HG03378 (cell line): ENCODE data around the gene TLE1.

Source experiments
- ATAC-seq: cut with Tn5 transposase; IDR thresholded peaks from one replicate; pipeline ENCODE4 v1.9.1; 2021; ENCODE audit warnings: mild to moderate bottlenecking, moderate library complexity; ENCODE audit not compliant: unreplicated experiment

TLE1 gene

DNA sequence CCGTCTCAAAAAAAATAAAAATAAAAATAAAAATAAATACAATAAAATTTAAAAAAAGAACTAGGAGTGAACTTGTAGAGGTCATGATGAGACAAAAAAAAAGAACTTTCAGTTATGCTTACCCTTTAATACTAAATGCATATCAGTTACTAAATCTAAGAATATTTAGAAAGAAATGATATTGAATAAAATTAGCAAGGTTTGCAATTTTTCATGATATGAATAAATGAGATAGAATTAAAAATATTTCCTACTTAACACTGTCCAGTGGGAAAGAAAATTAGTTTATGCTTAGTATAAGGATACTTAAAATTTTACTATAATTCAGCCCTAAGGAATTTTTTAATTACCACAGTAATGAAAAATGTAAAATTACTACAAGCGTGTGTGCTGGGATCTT lies 132.4 kb downstream of the TLE1 start:
- ATAC-seq, result no peak

DNA sequence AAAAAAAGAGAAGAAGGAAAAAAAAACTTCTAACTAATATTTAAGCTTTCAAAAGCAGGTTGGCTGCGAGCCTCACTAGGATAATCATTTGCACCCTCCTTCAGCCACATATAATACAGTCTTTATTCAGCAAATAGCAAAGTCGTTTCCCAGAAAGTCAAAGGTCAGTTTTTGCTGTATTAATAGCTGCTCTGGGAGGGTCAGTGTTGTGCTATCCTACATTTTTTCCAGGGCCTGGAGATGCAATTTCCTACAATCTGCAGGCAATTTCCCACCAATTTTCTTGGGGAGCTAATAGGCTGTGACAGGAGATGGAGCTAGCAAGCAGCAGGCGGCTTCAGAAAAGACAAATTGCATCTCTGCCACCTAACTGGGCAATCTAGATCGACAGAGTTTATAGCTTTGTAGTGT lies 136.8 kb downstream of the TLE1 start:
- ATAC-seq, result no peak

DNA sequence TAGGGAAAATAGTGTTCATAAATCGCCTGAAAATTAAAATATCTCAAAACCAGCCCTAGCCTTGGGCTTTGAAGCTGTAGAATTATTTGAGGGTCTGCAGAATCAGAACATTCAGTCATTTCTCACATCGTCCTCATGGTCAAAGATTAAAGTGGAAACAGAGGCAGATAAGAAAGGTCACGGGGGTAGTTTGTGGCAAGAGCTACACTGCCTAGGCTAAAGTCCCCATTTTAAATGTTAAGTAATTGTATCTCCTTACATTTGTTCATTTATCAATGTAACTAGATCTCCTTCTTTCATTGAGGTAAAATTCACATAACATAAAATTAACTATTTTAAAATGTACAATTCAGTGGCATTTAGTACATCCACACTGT lies 139.2 kb downstream of the TLE1 start:
- ATAC-seq, result no peak

DNA sequence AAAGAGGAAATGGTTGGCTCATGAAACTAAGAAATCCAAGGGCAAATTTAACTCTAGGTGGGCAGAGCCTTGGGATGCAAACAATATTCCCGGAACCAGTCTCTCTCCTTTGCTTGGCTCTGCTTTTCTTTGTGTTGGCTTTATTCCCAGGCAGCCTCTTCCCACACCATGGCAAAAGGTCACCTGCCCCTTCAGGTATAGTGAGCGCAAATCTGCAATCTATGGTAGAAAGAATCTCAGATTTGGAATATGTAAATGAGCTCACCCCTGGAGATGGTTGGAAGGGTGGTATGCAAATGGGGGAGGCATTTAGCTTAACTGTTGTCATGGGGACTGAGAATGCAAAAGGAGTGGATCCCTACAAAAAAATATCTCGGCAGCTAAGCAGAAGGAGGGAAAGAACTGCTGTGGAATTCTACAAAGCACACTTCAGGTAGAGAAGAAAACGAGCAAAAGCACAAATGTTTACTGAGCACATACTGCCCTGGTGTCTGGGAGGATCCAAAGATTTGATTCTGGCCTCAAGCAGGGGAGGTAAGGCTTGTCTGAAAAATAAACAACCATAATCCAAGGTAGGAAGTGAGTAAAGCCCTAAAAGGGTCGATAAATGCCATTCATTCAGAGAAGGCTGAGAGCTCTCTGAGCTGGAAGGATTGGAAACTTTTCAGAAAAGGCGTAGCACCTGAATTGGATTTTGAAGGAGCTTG lies 139.7 kb downstream of the TLE1 start:
- no peak for ATAC-seq

DNA sequence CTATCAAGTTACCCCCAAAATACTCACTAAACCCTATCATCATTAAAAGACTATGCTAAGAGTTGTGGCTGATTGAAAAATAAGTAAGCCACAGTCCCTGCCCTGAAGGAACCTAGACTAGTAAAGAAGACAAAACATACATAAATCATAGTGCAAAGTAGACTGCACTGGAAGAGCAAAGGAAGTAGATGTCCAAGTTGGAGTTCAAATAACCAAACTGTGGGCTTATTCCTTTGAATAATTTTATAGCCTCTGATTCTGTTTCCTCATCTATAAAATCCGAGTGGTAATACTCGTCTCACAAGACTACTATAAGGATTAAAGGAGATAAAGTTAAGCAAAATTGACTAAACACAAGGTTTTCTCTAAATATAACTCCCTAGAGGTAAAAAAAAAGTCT lies 140.4 kb downstream of the TLE1 start:
- no peak for ATAC-seq

DNA sequence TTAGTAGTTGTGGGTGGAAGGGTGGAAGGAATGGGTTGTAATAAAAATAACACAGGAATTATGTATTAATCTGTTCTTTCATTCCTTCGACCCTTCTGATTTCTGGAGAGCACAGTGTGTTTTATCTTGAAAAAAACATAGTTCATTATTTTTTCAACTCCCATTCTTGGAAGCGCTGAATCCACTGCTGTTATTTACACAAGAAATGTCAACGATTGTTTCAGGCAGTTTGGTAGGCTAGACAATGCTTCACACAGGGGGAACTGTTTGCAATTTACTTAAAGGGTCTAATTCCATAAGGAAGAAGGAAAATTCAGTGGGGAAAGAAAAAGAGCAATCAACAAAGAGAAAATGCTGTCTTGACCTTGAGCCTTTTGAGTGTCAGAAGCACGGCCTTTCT lies 142.9 kb downstream of the TLE1 start:
- ATAC-seq, result no peak

DNA sequence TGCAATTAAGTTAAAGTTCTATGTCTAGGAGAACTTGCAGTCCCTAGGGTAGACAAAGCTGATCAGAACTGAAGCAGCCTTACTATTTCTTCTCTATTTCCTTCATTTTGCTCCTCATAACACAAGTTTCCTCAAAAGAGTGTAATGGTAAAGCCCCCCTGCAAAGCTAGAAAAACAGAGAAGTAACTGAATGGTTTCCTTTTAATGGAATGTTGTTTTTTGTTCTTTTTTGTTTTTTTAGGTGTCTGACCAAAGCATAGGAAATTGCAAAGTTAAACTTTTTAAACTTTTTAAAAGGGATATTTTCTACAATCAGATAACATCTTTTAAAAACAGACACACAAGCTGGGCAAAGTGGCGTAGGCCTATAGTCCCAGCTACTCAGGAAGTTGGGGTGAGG lies 145.7 kb downstream of the TLE1 start:
- no peak for ATAC-seq

DNA sequence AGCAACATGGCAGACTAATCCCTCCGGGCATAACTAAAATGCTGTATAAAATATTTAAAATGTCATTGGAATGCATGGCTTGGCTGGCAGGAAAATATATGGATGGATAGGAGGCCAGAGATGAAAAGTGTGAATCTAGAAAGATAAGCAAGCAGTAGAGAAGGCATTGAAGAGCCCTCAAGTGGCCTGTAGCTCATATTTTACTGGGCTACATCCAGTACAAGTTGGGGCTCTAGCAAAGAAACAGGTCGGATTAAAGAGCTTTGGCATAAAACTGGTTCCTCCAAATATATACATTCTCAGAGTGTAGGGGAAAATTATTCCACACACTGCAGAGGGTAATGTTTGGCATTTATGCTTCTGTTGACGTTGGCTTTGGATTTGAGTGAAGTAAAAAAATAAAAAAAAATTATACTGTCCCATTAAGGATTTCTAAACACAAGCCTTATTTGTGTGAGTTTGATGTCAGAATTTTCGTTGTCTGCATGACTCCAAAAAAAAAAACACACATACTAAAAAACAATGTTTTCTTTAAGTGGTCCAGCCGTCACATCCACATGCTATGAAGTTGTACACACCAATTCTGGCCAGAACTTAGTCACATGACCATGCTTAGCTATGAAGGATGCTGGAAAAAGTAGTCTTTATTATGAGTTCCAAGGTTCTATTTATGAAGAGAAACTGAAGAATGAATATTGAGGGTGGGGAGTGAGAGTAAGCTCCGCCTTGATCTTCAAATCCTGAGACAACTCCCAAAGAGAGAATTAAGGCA lies 147.0 kb downstream of the TLE1 start:
- no peak for ATAC-seq

DNA sequence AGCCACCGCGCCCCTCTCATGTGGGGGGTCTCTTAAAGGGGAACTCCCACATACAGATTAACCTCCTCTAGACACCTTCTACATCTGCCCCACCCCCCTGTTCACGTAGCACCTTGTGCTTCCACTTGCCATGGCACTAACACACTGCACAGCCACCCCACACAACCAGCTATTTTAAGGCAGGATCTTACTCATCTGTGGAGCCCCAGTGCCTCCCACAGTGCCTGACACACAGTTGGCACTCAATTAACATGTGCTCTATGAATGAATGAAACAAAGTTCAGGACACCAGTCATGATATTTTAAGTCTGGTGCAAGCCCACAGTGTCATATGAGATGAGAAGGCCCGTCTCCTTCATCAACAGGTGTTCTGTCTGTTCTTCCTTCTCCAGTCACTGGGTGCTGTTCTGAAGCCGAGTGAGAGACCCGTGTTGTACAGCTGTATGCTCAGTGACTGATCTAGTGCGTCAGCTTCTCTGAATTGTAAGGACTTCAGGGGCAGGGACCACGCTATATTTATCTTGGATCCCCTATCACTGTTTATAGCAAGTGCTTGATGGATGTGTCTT lies 149.1 kb downstream of the TLE1 start:
- ATAC-seq, result no peak

DNA sequence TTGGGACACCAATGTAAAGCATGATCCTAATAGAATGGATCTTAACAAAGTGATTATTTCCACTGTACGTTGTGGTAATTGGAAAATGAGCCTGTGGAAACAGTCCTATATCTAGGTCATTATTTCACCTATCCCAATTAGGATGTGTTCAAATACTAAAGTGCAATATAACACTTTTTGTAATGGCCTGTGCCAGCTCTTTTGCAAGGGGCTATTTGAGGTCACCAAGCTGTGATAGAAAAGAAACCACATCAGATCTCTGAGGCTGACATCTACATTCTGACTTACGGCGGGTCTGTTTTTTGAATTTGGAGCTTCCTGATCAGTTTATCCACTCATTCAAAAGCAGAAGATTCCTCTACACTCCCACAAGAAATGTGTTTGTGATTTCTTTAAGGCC lies 150.0 kb downstream of the TLE1 start:
- ATAC-seq, result no peak

DNA sequence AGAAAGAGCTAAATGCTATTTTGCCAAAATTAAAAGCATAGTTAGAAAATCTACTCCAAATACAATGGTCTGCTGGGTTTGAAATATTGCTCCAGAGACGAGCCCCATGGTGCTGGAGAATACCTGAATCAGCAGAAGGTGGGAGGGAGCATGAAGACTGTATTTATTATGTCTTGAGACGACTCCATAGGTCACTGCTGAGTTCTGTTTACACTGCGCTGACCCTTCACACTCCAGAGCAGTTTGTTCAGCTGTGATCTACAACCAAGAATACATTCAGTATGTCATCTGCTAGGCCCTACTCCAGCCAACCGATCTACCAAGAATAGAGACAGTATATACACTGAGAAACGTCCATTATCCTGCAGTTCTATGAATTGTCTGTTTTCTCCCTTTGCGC lies 150.5 kb downstream of the TLE1 start:
- ATAC-seq, result no peak

DNA sequence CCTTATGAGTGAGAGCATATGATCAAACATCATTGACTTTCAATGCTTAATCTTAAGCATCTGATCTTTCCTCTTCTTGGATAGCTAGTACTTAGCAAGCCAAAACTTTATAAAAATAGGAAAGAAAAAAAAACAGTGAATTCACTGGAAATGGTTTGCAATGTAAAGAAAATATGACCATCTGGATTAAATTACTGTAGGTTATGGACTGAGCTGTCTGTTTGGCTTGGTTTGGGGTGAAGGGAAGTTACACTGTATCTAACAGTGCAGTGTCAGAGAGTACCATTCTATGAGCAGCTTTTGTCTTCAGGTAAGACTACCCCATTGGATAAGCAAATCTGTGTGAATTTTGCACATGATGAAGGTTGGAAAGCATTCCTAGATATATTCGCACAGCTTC lies 151.4 kb downstream of the TLE1 start:
- ATAC-seq, result no peak

DNA sequence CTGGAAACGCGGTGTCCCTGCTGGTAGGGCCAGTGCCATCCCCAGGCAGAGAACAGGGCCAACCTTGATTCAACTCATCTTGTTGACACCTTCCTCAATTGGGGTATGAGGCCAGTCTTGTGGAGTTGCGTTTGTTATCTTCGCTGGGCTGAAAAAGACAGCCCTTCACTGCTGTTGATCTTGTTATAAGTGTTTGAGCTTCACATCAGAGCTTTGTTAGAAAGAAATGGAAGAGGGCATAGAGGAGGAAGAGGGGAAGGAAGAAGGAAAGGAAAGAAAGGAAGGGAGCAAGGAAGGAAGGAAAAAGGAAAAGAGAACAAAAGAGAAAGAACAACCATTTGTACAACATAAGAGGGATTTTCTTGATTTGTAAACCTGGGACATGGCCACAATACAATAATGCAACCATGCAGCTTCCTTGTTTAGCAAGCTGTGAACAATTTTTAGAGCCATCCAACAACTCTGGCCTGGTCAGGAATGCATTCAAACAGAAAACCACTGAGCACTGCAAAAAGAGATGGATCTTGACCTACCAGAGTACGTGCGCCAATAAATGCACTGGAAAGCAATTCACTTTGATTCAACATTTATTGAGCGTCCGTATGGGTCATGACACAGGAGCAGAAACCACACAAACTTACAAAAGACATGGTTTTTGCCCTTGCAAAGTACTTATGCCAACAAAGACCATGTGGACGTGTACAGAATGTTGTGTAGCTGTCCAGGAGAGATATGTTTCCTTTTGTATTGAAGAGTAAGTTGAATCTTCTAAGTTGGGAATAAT lies 152.9 kb downstream of the TLE1 start:
- no peak for ATAC-seq

DNA sequence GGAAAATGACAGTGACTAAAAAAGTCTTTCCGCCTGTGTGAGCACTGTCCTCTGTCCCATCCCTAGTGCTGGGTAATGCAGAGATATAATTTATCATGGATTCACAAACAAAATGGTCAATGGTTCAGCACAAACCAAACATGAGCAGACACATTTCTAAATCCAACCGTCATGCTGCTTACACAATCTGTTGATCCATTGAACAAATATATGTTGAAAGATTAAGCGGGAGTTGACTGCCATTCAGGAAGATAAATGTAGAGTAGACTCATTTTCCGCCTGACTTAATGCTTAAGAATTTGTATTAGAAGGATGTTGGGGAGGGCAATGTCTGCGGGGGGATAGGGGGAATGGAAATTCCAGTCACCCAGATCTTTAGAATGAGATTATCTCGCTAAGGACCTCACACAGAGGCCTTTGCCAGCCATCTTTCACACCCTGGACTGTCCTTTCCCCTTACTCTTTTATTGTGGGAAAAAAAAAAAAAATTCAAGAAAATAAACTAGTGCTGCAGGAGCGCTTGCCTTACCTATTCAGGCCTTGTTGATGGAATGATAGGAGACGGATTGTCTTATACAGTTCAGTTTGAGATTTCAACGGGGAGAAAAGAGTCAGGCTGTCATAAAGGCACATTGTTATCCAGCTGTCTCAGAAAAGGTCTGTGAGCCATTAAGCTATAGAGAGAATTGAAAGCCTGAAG lies 153.7 kb downstream of the TLE1 start:
- no peak for ATAC-seq

DNA sequence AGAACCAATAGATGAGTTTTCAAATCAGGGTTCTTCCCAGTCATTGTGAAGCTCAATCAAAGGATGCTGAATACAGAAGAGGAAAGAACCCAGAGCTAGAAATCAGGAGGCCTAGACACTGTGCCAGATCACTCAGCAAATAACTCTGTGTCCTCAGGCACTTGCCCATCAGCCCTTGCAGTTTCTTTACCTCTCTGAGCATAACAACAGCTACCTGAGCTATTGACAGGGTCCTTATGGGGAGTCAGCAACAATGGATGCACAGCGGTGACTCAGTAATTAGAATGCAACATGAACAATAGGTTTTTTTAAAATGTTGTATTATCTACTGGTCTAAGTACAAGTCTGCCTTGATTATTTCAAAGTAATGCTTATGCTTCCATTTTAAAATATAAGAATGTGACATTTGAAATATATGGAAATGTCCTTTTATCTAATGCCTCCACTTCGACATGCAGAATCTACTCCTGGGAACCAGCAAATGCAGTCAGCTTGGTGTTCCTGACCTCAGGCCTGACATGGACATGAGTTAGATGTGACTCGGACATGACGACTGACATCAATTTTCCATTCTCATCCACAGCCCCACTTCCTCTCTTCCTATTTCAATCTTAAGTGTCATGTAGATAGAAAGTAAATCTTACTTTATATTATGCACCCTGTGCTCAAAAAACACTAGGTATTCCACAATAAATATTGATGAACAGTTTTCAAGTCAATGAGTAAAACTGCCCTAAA lies 155.0 kb downstream of the TLE1 start:
- ATAC-seq, result no peak
